OCI-LY3 (cell line): ENCODE results near the gene KDM1A.

ENCODE experiments used
- H2AFZ ChIP-seq: fragments of 200-600, 300-600 bp; shearing (Covaris generic); 2 replicates; pipeline ENCODE4 v1.6.0; 2014; ENCODE audit warnings: antibody characterized with exemption, low read depth, low read length
- H3K27ac ChIP-seq: fragments of 200-600, 300-600 bp; sonication (generic); 2 replicates; pipeline ENCODE4 v1.5.1; 2014; ENCODE audit warnings: mild to moderate bottlenecking, low read length, moderate library complexity, mixed read lengths
- H3K27me3 ChIP-seq: fragments of 200-600, 300-600 bp; sonication (generic); 2 replicates; pipeline ENCODE4 v1.6.1; 2014; ENCODE audit warnings: low read depth, low read length, mixed read lengths
- H3K36me3 ChIP-seq: fragments of 200-600, 300-600 bp; sonication (generic); replicated peaks from 2 replicates; pipeline ENCODE3; 2014; ENCODE audit warnings: low read depth, low read length, mixed read lengths
- H3K4me1 ChIP-seq: fragments of 300-600, 200-600 bp; sonication (generic); 2 replicates; pipeline ENCODE4 v1.6.1; 2014; ENCODE audit warnings: low read length, mixed read lengths
- H3K4me2 ChIP-seq: fragments of 200-600, 300-600 bp; sonication (generic); 2 replicates; pipeline ENCODE4 v1.6.1; 2014; ENCODE audit warnings: low read length, mixed read lengths
- H3K4me3 ChIP-seq: fragments of 300-600, 200-600 bp; sonication (generic); 2 replicates; pipeline ENCODE4 v1.5.1; 2014; ENCODE audit warnings: antibody characterized with exemption, mild to moderate bottlenecking, low read length, moderate library complexity
- H3K79me2 ChIP-seq: fragments of 300-600, 200-600 bp; shearing (Covaris generic); 2 replicates; pipeline ENCODE4 v1.6.1; 2014; ENCODE audit warnings: mild to moderate bottlenecking, low read length, mixed read lengths
- H3K9ac ChIP-seq: fragments of 300-600, 200-600 bp; shearing (Covaris generic); 2 replicates; pipeline ENCODE4 v1.6.0; 2014; ENCODE audit warnings: mild to moderate bottlenecking, low read length, moderate library complexity
- H3K9me3 ChIP-seq: fragments of 200-600, 300-600 bp; shearing (Covaris generic); 2 replicates; pipeline ENCODE4 v1.6.1; 2014; ENCODE audit warnings: low read length, mixed read lengths; ENCODE audit not compliant: insufficient read depth
- H4K20me1 ChIP-seq: fragments of 200-600, 300-600 bp; sonication (generic); 2 replicates; pipeline ENCODE4 v1.6.1; 2016; ENCODE audit warnings: low read length, mixed read lengths; ENCODE audit not compliant: insufficient read depth
- CTCF ChIP-seq: fragments of 200-600, 300-600 bp; sonication (generic); IDR thresholded peaks from 2 replicates; pipeline ENCODE4 v1.5.1; 2014; ENCODE audit warnings: antibody characterized with exemption, low read length, low read depth
- EZH2phosphoT487 ChIP-seq: fragments of 200-600 bp; shearing (Covaris generic); IDR thresholded peaks from 2 replicates; pipeline ENCODE4 v1.6.1; 2018; ENCODE audit warnings: antibody characterized with exemption, mixed run types, low read depth

The KDM1A gene

GRCh38 chr1:23044035-23044434 is 24.8 kb downstream of the KDM1A start:
- Histone ChIP-seq H3K27me3 (no peaks in the 10 kb centered on the region), H3K27ac (no peak overlapping the region), H3K4me2 (no peak overlapping the region), H3K4me1 (no peaks in the 10 kb centered on the region), H3K9ac (no peak overlapping the region), H2AFZ (no peak overlapping the region), H3K79me2 (peaks cover 34% of the 10 kb centered on the region), H3K4me3 (no peak overlapping the region), H3K9me3 (no peaks in the 10 kb centered on the region), H4K20me1 (peaks cover 13% of the 10 kb centered on the region), H3K36me3 (no peaks in the 10 kb centered on the region)
- no peak for TF ChIP-seq CTCF
- TF ChIP-seq EZH2phosphoT487 = no peak

GRCh38 chr1:23050201-23050600 is 30.9 kb downstream of the KDM1A start:
- peaks cover 7% of the 10 kb centered on the region; the same call in 1 of the 2 replicates for H3K79me2 ChIP-seq
- H4K20me1 ChIP-seq = peaks cover 5% of the 10 kb centered on the region; the same call in 1 of the 2 replicates
- no peak for TF ChIP-seq EZH2phosphoT487

GRCh38 chr1:23051290-23051909 is 32.1 kb downstream of the KDM1A start:
- H3K27ac ChIP-seq = no peak overlapping the region
- no peaks in the 10 kb centered on the region for H3K4me1 ChIP-seq
- H3K9me3 ChIP-seq = no peaks in the 10 kb centered on the region
- H3K4me2 ChIP-seq = no peak overlapping the region
- no peak overlapping the region for H2AFZ ChIP-seq
- TF ChIP-seq CTCF (no peak), EZH2phosphoT487 (no peak)
- peaks cover 7% of the 10 kb centered on the region; the same call in 1 of the 2 replicates for H3K79me2 ChIP-seq
- H3K4me3 ChIP-seq = no peak overlapping the region
- H3K27me3 ChIP-seq = no peaks in the 10 kb centered on the region
- H3K9ac ChIP-seq = no peak overlapping the region
- H4K20me1 ChIP-seq = no peaks in the 10 kb centered on the region
- peaks cover 6% of the 10 kb centered on the region for H3K36me3 ChIP-seq

More at GRCh38 chr1:23050201-23050600, 30.9 kb downstream of the KDM1A start:
- Histone ChIP-seq H3K27ac (no peak overlapping the region), H3K9me3 (no peaks in the 10 kb centered on the region), H3K9ac (no peak overlapping the region), H2AFZ (no peak overlapping the region), H3K4me2 (no peak overlapping the region), H3K36me3 (no peaks in the 10 kb centered on the region), H3K27me3 (no peaks in the 10 kb centered on the region), H3K4me1 (no peaks in the 10 kb centered on the region), H3K4me3 (no peak overlapping the region)

- TF ChIP-seq CTCF (no peak), EZH2phosphoT487 (no peak)
- no peak overlapping the region for H3K4me3 ChIP-seq
- H3K9ac ChIP-seq = no peak overlapping the region
- no peak overlapping the region for H3K27ac ChIP-seq
- H3K36me3 ChIP-seq = peaks cover 13% of the 10 kb centered on the region
- H3K27me3 ChIP-seq = no peaks in the 10 kb centered on the region
- no peaks in the 10 kb centered on the region for H3K9me3 ChIP-seq
- H4K20me1 ChIP-seq = no peaks in the 10 kb centered on the region
- H2AFZ ChIP-seq = no peak overlapping the region
- H3K4me2 ChIP-seq = no peak overlapping the region
- no peaks in the 10 kb centered on the region for H3K79me2 ChIP-seq
- H3K4me1 ChIP-seq = no peaks in the 10 kb centered on the region
These were observed 38.0 kb downstream of the KDM1A start for GRCh38 chr1:23057301-23057700.
